ENCODE measurements around the gene SCNN1B.

DNA sequence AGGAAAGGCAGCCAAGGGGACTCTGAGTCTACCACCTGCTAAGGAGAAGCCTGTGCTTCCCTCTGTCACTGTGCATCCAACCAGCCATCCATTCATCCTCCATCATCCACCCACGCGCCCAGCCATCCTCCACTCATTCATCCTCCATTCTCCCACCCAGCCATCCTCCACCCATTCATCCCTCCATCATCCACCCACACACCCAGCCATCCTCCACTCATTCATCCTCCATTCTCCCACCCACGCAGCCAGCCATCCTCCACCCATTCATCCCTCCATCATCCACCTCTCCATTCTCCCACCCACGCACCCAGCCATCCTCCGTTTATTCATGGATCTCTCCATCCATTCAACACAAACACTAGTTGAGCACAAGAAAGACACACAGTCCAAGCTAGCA lies 76.8 kb downstream of the SCNN1B start:
- no peak for TF ChIP-seq EZH2 (IDR thresholded peaks at IDR 0.05; ENCODE audit: borderline replicate concordance, low read depth, low read length, poor library complexity, severe bottlenecking)
- TF ChIP-seq, protein P1, sequence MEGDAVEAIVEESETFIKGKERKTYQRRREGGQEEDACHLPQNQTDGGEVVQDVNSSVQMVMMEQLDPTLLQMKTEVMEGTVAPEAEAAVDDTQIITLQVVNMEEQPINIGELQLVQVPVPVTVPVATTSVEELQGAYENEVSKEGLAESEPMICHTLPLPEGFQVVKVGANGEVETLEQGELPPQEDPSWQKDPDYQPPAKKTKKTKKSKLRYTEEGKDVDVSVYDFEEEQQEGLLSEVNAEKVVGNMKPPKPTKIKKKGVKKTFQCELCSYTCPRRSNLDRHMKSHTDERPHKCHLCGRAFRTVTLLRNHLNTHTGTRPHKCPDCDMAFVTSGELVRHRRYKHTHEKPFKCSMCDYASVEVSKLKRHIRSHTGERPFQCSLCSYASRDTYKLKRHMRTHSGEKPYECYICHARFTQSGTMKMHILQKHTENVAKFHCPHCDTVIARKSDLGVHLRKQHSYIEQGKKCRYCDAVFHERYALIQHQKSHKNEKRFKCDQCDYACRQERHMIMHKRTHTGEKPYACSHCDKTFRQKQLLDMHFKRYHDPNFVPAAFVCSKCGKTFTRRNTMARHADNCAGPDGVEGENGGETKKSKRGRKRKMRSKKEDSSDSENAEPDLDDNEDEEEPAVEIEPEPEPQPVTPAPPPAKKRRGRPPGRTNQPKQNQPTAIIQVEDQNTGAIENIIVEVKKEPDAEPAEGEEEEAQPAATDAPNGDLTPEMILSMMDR (conservative IDR thresholded peaks at IDR 0.05; ENCODE audit: low read depth, low read length) = no peak
